NCI-H510A (cell line): ENCODE data around the gene PRDM15.
A peak's percentile ranks its signal among the peaks of the same experiment; 100 is the strongest.

Experiments
- DNase-seq: peaks from one replicate; lab custom pipeline; 2025; lab: John Stamatoyannopoulos, UW

The PRDM15 gene

DNA sequence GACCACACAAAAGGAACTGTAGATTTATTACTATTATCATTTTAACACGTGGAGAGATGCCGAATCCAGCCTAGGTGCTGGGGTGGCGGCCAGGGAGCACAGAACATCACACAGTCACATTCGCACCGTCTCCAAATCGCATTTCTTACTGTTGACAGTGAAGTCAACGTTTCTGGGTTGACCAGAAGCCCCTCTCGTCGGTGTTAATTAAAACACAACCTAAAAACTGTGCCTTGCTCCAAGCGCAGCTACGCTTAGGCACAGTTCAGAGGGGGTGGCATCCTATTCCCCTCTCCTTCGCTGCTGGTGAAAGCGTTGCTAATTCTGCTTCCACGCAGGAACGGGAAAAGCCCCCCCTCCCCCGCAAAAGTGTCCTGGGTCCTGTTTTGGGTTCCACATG is 116.4 kb downstream of the PRDM15 start:
- DNase-seq, result no peak

GRCh38 chr21:41761934-41762635 is 117.1 kb downstream of the PRDM15 start:
- DNase-seq, result no peak

DNA sequence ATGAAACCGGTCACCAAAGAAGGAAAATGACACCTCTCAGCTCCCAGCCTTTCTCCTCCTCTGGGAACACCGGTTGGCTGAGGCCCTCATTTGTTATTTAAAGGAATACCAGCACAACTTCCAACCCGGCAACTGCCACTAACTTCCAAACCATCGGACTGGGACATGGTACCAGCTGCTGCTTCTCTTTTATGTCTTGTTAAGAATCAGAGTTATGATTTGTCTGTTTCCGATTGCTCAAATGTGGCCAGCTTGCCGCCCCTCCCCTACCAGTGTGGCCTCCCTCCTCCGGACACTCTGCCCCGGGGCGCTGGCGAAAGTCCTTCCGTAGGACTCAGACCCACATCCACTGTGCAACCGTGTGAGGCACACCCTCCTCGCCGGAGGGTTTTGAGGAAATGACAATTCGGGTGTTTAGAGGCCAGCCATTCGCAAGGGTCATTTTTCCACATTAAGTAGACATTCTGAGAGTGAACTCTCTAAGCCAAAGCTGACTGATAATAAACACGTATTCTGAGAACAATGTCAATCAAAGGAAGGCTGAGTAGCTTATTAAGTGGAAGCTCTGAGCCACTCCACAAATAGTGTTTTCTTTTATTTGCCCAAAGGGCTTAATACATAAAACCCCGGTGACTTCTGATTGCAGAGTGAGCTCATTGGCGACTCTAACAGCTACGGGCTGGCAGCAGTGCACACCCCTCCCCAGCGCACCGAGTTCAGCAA is 117.8 kb downstream of the PRDM15 start:
- no peak for DNase-seq

GRCh38 chr21:41760411-41760810 is 118.7 kb downstream of the PRDM15 start:
- DNase-seq, result no peak

DNA sequence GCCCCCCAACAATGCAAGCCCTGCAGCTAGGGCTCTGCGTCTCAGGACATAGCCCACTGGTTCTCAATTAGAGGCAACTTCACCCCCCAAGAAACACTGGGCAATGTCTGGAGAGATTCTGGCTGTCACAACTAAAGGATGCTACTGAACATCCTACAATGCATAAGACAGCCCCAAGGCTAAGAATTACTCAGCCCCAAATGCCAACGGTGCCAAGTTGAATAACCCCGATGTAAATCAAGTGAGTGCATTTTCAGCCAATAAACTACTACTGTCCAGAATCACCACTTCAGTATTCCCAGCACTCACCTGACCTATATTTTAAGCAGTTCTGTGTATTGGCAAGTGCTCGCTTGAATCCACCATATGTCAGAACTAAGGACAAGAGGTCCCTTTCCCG is 119.2 kb downstream of the PRDM15 start:
- no peak for DNase-seq

DNA sequence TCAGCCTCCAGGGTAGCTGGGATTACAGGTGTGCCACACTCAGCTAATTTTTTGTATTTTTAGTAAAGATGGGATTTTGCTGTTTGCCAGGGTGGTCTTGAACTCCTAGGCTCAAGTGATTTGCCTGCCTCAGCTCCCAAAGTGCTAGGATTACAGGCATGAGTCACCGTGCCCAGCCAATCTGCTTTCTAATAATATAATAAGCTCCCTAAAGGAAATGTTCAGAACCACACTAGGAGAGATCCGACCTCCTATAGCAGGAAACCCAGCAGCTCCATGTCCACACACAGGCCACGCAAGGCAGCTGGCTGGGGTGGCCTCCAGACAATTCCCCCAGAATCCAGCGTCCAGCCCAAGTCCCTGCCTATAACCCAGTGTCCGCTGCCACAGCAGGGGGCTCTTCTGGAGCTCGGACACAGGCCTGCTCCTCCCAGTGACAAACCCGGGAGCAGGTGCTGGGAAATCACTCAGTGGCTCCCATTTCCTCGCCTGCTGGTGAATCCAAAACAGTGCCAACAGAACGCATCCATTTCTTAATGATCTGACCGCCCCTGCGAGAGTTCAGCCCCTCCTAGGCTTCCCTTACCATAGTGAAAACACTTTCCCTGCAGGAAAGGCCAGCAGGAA is 119.8 kb downstream of the PRDM15 start:
- no peak for DNase-seq

DNA sequence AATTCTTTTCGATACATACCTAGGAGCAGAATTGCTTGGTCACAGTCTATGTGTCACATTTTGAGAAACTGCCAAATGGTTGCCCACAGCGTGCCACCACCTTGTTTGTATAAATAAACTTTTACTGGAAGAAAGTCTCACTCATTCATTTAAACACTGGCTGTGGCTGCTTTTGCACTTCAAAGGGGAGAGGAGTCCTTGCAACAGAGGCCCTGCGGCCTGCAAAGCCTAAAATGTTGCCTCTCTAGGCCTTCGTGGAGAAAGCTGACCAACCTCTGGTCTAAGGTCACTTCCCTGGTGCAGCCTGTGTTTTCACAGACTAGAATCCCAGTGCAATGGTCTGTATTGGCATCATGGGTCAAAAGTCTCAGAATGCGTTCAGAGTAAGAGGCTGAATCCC is 120.6 kb downstream of the PRDM15 start:
- no peak for DNase-seq

- no peak for DNase-seq
These were observed 123.0 kb downstream of the PRDM15 start for GRCh38 chr21:41755934-41756773.

DNA sequence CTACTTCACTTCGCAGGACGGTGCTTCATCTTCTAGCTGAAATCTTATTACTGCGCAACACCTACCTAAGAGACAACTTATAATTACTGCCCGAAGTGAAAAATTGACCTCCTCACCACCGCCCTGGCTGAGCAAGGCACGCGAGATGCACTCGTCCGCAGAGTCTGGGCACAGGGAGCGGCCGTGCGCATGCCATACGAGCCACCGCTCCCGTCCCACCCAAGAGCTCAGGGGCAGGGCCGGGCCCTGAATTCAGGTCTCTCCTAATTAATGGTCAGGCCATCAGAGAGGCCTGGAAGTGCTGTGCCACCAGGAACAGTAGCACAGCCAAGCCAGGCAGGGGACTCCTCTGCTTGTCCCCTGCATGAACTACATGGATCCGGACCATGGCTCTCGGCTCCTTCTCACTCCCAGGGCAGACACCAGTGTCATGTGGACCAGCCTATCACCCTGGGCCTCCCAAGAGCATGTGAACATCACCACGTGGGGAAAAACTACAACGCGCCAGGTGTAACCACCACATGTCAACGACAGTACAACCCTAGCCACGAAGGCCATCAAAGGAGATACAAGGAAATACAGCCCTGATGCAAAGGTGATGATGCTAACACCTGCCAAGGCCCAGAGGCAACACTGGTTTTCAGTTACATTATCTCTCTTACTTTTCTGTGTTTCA is 123.7 kb downstream of the PRDM15 start:
- DNase-seq, result no peak

DNA sequence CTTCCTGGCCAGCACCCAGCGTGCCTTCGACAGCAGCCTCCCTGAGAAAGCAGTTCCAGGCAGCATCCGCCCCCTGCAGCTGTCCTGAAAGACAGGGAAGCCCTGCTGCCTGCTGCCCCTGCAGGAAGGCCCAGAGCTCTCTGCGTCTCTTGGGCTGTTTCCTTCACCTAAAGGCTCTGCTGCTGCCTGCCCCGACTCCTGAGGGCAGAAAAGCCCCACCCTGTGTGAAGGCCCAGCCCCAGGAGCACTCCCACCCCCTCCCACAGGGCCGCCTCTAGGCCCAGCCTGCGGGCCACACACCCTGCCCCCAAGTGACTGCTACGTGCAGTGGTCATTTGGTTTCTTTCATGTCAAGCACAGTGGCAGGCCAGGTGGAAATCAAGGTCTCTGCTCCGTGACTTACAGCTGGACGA is 124.7 kb downstream of the PRDM15 start:
- no peak for DNase-seq

DNA sequence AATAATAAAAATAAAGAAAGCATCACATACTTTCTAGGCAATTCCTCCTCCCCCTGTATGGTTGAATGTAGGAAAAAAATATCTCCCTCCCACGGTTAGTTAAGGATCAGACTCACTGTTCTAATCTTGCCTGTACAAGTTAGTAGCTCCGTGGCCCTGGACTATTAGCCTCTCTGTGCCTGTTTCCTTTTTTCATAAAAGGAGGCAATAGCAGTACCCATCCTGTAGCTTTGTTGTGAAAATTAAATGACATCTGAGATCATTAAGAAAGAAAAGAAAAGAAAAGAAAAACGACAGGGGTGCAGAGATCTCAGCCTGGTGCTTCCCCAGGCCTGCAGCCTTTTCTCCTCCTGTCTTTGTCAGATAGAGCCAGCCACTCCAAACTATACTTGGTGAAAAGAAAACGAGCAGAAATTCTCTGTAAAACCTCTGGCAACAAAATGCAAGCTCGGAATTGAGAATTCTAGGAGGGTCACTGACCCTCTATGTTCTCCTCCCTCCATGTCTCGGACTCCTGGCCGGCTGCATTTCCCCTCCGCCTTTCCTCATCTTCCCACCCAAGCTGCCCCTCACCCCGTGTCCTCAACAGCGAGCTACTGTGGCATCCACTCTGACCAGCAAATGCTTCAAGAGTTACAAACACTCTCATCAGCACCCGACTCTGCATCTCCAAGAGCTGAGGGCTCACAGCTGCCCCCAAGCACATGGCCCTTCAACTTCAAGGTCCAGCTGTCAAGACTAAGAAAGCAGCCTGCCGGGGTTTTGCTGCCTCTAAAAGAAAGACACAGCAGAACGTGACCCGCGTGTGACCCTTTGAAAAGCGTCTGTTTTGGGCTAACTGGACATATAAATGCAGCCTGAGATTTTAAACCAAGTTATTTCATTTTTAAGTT is 125.9 kb downstream of the PRDM15 start:
- no peak for DNase-seq

- peak; percentile 50 for DNase-seq
These were observed 126.9 kb downstream of the PRDM15 start for GRCh38 chr21:41752231-41752681.

DNA sequence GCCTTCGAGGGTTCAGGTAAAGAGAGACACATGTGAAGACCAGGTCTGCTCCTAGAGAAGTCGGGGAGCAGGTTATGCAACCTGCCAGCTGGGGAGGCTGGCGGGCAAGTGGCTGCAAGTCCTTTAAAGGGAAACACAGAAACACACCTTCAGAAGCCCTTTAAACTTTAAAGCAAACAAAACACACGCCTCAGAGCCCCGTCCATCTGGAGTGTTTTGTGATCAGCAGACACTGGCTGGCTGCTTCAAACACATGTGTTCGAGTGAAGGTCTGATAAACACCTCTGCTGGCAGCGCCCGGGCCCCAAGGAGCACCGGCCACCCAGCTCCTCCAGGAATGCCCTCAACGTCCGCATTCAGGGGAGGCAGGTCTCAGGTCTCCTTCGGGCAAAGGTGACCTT is 127.5 kb downstream of the PRDM15 start:
- peak; percentile 78 for DNase-seq

DNA sequence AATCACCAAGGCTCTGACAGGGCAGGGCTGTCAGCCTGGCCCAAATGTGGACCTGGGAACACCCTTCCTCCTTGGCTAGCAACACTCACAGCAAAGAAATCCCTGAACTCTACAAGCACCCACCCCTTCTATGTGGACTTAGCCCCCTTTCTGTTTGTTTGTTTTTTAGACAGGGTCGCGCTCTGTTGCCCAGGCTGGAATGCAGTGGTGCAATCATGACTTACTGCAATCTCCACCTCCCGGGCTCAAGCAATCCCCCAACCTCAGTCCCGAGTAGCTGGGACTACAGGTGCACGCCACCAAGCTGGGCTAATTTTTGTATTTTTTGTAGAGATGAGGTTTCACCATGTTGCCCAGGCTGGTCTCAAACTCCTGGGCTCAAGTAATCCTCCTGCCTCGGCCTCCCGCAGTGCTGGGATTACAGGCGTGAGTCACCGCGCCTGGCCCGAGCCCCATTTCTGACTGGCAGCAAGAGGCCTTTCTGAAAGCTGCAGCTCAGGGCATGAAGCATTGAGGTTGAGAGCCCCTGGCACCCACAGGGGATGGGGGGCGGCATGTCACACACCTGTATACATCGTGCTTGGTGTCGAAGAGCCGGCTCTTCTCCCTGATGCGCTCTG is 128.5 kb downstream of the PRDM15 start:
- no peak for DNase-seq

DNA sequence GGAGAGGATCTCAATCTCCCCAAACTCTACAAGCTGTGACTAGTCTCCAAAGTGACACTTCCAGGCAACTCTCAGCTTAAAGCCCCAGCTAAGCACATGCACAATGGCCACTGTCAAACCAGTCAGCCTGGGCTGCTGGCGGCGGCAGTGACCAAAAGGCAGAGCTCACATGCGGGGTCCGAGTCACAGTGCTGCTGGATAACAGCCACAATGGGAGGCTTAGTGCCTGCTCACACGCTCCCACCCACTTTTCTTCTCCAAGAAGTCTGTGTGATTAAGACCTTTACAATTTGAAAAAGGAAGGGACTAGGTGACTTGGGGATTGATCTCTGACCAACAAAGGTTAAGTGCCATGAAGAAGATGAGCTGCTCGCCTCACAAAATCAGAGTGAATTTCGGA is 129.1 kb downstream of the PRDM15 start:
- no peak for DNase-seq

- DNase-seq, result no peak
These were observed 129.9 kb downstream of the PRDM15 start for GRCh38 chr21:41749286-41749685.
